GM18511 (cell line): ENCODE results near the gene HLA-DRA.
A peak's percentile ranks its signal among the peaks of the same experiment; 100 is the strongest.

Experiments used
- ATAC-seq: cut with Tn5 transposase; IDR thresholded peaks from one replicate; pipeline ENCODE4 v1.9.1; 2021; ENCODE audit warnings: mild to moderate bottlenecking, moderate library complexity; ENCODE audit not compliant: unreplicated experiment

The HLA-DRA gene

GRCh38 chr6:32439602-32440214 lies at the start of gene HLA-DRA:
Gene HLA-DRA, plus strand, starts transcription at chr6:32439887. Its CDS starts 64 bp downstream, at chr6:32439951.
- peak; percentile 77 for ATAC-seq

GRCh38 chr6:32391505-32391904 lies 48.2 kb upstream of the HLA-DRA start:
- ATAC-seq, result no peak

DNA sequence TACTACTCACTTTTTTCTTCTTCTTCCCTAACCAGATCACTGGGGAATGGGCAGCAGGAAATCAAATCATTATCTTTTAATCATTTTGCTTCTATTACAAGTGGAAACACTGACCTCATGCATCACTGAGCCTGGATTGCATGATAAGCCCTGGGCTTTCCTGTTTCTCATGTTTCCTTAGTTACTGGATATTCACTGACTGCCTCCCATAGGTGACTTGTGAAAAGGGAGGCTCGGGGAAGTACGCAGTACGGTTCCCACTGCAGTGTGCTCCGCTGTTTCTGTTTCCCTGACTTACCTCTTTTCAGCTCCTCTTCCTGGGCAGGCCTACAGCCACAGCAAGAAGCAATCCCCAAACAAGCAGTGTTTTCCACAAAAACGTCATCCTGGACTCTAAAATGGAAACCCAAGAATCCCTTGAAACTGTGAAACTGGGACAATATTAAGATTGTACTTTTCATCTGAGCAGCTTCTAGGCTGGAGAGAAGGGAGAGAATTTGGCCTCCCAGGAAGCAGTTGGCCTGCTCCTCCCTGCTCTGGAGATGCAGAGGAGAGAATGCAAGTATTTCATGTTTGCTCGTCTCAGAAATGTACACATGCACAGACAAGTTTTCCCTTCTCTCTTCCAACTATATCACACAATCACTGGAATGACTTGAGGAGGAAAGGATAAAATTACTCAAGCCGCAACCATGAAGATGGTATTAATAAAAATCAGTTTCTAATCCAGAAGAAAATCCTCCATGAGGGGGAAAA lies 45.8 kb upstream of the HLA-DRA start:
- no peak for ATAC-seq

GRCh38 chr6:32396028-32396427 lies 43.7 kb upstream of the HLA-DRA start:
- no peak for ATAC-seq

DNA sequence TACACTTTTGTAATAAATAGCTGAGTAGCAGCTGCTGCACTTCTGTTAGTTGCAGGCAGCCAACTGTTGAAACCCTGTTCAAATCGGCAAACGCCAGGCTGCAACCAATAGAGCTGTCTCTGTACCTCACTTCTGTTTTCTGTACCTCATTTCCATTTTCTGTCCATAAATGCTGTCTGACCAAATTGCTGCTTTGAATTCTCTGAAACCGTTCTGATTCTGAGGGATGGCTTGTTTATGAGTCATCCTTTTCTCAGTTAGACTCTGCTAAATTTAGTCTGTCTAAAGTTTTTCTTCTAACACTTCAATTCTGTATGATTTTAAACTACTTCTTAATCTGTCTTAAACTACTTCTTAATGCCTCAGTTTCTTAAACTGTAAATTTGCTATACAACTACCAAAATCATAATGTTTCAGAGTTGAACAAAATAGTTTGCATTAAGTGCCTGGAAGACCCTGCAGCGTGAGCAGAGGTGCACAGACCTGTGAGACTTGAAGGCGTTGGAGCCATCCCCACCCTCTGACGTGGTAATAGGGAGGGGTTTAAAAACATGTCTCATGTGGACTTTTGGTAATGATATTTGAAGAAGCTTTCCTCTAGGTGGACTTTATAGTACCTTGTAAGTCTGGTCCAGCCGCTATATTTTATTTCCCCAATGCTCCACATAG lies 42.3 kb upstream of the HLA-DRA start:
- peak; percentile 79 for ATAC-seq

- no peak for ATAC-seq
Measured at GRCh38 chr6:32401284-32401963, 38.3 kb upstream of the HLA-DRA start.

DNA sequence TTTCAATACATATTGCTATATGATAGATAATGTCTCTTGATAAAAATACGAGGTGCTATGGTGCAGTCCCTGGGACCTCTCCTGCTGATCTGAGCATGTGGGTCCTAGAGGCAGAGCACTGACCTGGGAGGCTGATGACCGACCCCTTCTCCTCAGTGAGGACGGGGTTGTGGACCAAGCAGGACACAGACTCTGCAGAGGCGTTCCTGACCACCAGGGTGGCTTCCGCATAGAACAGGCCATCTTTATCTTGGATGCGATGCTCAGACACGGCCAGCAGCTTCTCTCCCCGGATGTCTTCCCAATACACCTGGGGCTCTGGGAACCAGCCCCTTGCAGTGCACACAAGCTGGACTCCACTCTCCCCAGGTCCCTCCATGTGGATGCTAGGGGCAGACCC lies 36.9 kb upstream of the HLA-DRA start:
- ATAC-seq, result no peak

DNA sequence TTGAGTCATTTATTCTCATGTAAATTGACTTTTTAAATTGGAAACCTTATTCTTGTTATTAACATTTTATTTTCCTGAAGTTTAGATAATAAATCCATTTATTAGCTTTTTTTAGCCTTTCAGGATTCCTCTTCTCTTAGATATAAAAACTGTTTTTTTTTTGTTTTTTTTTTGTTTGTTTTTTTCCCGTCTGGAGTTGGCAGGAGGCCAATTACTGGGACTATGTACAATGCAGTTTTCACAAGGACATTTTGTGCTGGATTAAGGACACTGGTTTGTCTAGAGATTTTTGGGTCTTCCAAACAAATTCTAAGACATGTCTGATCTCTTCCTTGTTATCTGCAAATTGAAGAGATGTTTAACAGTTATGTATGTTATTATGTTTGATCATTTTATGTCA lies 34.0 kb upstream of the HLA-DRA start:
- ATAC-seq, result no peak

GRCh38 chr6:32406197-32406596 lies 33.5 kb upstream of the HLA-DRA start:
- no peak for ATAC-seq

DNA sequence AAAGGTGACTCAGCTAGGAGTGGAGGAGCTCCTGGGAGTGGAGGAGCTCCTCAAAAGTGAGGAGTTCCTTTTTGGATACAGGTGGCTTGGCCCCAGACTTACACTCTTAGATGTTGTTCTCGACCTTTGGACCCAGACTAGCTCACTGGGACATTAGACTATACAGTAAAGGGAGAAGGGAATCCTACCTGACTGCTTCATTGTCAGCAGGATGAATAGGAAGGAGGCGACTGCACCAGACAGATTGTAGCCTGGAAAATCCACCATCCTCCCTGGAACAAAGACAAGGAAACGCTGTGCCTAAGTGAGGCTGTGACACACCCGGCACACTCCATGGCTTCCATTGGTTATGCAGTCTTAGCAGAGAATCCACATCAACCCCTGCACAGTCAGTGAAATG lies 32.8 kb upstream of the HLA-DRA start, which contains the start of gene BTNL2:
BTNL2 (minus strand) TSS at position 325 of the 400 bp plus-strand sequence; CDS start at position 267, 58 bp downstream.
- ATAC-seq, result no peak

GRCh38 chr6:32410906-32411305 lies 28.8 kb upstream of the HLA-DRA start:
- no peak for ATAC-seq

GRCh38 chr6:32411566-32412327 lies 27.9 kb upstream of the HLA-DRA start:
- ATAC-seq, result no peak

DNA sequence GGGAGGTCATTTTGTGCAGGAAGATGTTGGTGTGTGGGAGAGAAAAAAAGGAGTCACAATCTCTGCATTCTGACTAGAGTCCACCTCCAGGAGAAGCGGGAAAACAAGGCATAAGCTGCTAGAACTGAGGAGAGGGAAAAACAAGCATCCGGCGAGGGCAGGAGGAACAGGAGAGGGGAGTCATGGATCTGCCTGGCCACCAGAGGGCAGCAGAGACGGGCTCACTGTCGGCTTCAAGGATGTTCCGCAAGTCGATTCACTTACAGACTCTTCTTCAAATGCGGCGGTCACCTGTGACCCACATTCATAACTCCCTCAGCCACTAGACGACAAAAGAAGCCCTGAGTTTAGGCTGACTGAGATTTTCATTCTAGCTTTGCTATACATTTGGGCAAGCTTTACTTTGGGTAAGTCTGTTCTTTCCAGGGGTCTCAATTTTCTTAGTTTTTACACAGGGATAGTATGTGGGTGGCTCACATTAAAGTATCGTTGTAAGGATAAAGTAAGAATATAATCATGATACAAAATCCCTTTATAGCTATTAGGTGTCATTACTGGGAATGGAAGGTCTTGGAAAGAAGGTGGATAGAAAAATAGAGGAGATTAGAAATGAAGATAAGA lies 26.1 kb upstream of the HLA-DRA start:
- ATAC-seq, result no peak

GRCh38 chr6:32415521-32416019 lies 24.1 kb upstream of the HLA-DRA start:
- no peak for ATAC-seq

- no peak for ATAC-seq
Measured at GRCh38 chr6:32416036-32416435, 23.7 kb upstream of the HLA-DRA start.

DNA sequence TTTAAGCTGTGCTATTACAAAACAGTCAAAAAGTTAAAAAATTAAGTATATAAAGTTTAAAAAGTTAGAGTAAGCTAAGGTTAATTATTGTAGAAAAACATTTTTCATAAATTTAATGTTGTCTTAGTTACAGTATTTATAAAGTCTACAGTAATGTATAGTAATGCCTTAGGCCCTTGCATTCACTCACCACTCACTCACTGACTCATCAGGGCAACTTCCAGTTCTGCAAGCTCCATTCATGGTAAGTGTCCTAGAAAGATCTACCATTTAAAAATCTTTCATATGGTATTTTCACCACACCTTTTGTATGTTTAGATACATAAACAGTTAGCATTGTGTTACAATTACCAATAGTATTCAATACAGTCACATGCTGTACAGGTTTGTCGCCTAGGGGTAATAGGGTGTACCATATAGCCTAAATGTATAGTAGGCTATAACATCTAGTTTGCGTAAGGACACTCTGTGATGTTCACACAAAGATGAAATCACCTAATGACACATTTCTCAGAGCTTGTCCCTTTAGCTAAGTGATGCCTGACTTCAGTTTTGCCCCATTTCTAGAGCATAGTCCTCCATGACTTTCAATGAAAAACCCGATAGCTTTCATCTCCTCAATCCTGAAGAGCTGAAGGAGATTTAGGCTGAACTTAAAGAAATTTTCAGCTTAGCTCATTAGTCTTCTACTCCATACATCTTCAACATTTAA lies 14.9 kb upstream of the HLA-DRA start:
- no peak for ATAC-seq

DNA sequence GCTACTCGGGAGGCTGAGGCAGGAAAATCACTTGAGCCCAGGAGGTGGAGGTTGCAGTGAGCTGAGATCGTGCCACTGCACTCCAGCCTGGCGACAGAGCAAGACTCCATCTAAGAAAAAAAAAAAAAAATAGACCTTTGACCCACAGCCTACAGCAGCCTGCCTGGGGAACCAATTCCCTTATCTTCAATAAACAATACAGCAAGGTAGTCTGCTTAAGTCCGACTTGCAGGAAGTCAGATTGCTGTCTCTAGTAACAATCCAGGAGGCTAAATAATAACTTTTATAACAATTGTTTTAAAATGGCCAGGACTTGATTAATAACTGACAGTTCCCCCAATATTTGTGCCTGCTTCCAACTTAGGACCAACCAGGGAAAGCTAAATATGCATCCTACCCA lies 13.3 kb upstream of the HLA-DRA start:
- no peak for ATAC-seq

DNA sequence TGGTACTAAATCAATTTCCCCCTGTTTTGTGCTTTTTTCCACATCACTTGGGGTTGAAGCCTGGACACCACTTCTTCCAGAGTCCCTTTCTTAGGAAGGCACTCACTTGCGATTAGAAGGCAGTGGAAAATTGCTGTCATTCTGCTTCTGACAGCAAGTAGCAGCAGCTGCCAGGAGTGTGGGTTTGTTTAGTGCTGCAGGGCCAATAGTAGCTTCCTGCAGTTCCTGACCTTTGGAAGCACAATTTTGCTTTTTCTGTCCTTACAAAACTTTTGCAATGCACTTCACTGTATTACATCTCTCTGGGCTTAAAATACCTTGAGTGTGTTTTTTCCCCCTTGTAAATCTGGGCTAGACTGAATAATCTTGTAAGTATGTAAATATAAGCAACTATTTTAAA lies 12.5 kb upstream of the HLA-DRA start:
- no peak for ATAC-seq

GRCh38 chr6:32427934-32428474 lies 11.7 kb upstream of the HLA-DRA start:
- no peak for ATAC-seq
